Thyroid gland (tissue), 4 donors: ENCODE measurements around the gene ARL8B.

Experiments used
- POLR2A ChIP-seq, 2 donors: fragments of 450-650 bp; IDR thresholded peaks; one replicate each; pipeline ENCODE4 v1.6.1; 2017; ENCODE audit warnings: antibody characterized with exemption in 2 of 2, mild to moderate bottlenecking in 2 of 2, moderate library complexity in 1 of 2
- TF ChIP-seq, protein P1 (sequence below), 6 experiments: fragments of 200-600 bp in 3 of 6; fragments of 450-650 bp in 3 of 6; sonication (generic) in 3 of 6; IDR thresholded peaks; one replicate each; pipeline ENCODE4 v1.5.1; 2016 to 2019; ENCODE audit warnings: antibody characterized with exemption in 6 of 6, mild to moderate bottlenecking in 2 of 6, inconsistent platforms in 1 of 6, moderate library complexity in 1 of 6

DNA sequence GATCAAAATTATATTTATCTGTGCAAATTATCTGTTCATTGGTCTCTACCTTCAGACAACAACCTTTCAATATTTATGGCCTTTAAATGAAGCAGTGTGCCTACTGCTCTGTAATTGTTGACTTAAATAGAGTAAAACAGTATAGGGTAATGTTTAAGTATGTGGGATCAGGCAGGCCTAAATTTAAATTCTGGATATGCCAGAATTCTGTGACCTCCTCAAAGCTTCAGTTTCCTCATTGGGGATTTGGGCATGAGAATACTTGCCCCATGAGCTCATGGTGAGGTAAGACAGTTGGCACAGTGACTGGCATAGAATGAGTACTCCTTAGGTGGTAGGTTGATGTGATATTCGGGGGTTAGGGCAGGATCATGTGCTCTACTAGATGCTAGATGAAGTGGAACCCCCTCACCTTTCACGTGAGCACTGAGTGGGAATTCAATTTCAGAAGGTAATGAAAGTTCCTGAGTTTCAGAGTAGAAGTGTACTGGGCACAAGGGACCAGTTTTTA is 14.9 kb downstream of the ARL8B start:
- TF ChIP-seq, protein P1, sequence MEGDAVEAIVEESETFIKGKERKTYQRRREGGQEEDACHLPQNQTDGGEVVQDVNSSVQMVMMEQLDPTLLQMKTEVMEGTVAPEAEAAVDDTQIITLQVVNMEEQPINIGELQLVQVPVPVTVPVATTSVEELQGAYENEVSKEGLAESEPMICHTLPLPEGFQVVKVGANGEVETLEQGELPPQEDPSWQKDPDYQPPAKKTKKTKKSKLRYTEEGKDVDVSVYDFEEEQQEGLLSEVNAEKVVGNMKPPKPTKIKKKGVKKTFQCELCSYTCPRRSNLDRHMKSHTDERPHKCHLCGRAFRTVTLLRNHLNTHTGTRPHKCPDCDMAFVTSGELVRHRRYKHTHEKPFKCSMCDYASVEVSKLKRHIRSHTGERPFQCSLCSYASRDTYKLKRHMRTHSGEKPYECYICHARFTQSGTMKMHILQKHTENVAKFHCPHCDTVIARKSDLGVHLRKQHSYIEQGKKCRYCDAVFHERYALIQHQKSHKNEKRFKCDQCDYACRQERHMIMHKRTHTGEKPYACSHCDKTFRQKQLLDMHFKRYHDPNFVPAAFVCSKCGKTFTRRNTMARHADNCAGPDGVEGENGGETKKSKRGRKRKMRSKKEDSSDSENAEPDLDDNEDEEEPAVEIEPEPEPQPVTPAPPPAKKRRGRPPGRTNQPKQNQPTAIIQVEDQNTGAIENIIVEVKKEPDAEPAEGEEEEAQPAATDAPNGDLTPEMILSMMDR (IDR thresholded peaks at IDR 0.05) = no peak
- TF ChIP-seq POLR2A (IDR thresholded peaks at IDR 0.05) = no peak
